Prostate gland (tissue), 2 donors: ENCODE data around the gene FAM131A. TPM values are rescaled to one million over a fixed set of nuclear protein-coding genes. Genes with fewer than 3 reads are reported as not detected.

ENCODE experiments used
- DNase-seq: peaks from one replicate; pipeline ENCODE4 v3.0.0-alpha.2; 2019; ENCODE audit warnings: low spot score
- H3K27ac ChIP-seq, 2 donors: fragments of 200-600 bp; sonication (generic); 2 replicates each; pipeline ENCODE4 v1.5.1; 2017 to 2019
- H3K27me3 ChIP-seq: fragments of 200-600 bp; sonication (generic); replicated peaks from 2 replicates; pipeline ENCODE4 v1.5.1; 2019; ENCODE audit not compliant: insufficient read depth
- H3K36me3 ChIP-seq, 2 donors: fragments of 200-600 bp; sonication (generic); 1 replicate in 1 of 2; 2 replicates in 1 of 2; pipeline versions ENCODE4 v1.5.1 to v1.8.1; 2017 to 2019
- H3K4me1 ChIP-seq: fragments of 200-600 bp; sonication (generic); replicated peaks from 2 replicates; pipeline ENCODE4 v1.5.1; 2019
- H3K4me3 ChIP-seq, 2 donors: fragments of 200-600 bp; sonication (generic); 2 replicates each; pipeline ENCODE4 v1.5.1; 2017 to 2019
- H3K9me3 ChIP-seq: fragments of 200-600 bp; sonication (generic); 2 replicates; pipeline ENCODE4 v1.5.1; 2017
- CTCF ChIP-seq, 4 experiments: fragments of 200-600 bp in 2 of 4; fragments of 450-650 bp in 2 of 4; sonication (generic) in 2 of 4; IDR thresholded peaks; 1 replicate in 3 of 4; 2 replicates in 1 of 4; pipeline ENCODE4 v1.5.1; 2016 to 2019; ENCODE audit warnings: antibody characterized with exemption in 4 of 4, mild to moderate bottlenecking in 2 of 4, moderate library complexity in 2 of 4
- POLR2A ChIP-seq: fragments of 450-650 bp; IDR thresholded peaks from one replicate; pipeline ENCODE4 v1.6.1; 2016; ENCODE audit warnings: antibody characterized with exemption, mild to moderate bottlenecking
- POLR2AphosphoS5 ChIP-seq: sonication (generic); formaldehyde crosslinking; IDR thresholded peaks from one replicate; pipeline ENCODE4 v1.6.1; 2017; ENCODE audit warnings: antibody characterized with exemption
- WGBS: methylation state at CpG from one replicate; pipeline ENCODE4 v1.1.5; 2018; 5-methylcytosine and 5-hydroxymethylcytosine counted together
- intact Hi-C: fragments of 100-400 bp; cut with DNase I; formaldehyde crosslinking; loops from one replicate; pipeline ENCODE4 v1.14.2; 2022
- total RNA-seq, 2 donors: library from RNA; depleted of rRNA; stranded (reverse); fragments of >200 nt; gene quantifications; one replicate each; pipeline ENCODE4 v1.1.0, GENCODE V29; 2016

Gene FAM131A
- total RNA-seq, 2 donors from 2014 or later = 22.0 to 71.0 TPM

DNA sequence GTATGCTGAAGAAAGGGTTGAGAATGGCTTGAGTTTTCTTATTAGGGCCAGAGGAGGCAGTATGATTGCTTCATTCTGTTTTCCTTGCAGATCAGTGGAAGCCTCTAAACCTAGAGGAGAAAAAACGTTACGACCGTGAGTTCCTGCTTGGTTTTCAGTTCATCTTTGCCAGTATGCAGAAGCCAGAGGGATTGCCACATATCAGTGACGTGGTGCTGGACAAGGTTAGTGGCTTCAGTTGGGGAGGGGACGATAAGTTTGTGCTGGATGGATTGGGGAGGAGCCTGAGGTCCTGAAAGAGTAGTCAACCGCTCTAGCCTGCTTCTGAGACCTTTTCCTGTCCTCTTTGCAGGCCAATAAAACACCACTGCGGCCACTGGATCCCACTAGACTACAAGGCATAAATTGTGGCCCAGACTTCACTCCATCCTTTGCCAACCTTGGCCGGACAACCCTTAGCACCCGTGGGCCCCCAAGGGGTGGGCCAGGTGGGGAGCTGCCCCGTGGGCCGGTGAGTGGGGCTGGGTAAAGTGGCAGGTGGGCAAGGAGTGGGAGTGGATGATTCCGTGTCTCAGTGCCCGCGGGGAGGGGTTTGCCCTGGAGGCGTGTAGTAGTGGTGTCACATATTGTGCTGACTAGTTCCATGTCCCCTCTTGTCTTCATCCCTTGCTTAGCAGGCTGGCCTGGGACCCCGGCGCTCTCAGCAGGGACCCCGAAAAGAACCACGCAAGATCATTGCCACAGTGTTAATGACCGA, 14.5 kb upstream of the FAM131A start:
- DNase-seq = no peak
- TF ChIP-seq CTCF (IDR thresholded peaks at IDR 0.05) (no peak), POLR2AphosphoS5 (no peak), POLR2A (no peak)
- peaks cover 66 to 71% of the 10 kb centered on the region in 2 donors for H3K36me3 ChIP-seq
- H3K27me3 ChIP-seq = no peaks in the 10 kb centered on the region
- H3K9me3 ChIP-seq = no peaks in the 10 kb centered on the region
- H3K4me3 ChIP-seq = no peak overlapping the region
- intact Hi-C loops = no loop called here
- no peak overlapping the region for H3K27ac ChIP-seq
- WGBS = 89% methylated on average over 19 of the region's 20 CpGs
- H3K4me1 ChIP-seq = peaks cover 16% of the 10 kb centered on the region

DNA sequence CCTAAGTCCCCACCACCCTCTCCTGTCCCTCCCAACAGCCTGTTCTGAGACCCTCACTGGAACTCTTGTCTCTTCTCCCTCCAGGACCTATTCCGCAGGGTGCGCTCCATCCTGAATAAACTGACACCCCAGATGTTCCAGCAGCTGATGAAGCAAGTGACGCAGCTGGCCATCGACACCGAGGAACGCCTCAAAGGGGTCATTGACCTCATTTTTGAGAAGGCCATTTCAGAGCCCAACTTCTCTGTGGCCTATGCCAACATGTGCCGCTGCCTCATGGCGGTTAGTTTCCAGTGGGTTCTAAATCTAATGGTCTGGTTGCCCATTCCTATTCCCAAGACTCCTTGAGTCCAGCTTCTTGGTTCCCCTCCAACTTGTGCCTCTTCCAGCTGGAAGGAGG, 13.7 kb upstream of the FAM131A start:
- 93% methylated on average over 8 of the region's 8 CpGs for WGBS
- H3K4me1 ChIP-seq = peaks cover 15% of the 10 kb centered on the region

GRCh38 chr3:184325269-184325668, 12.1 kb upstream of the FAM131A start:
- intact Hi-C loops = no loop called here

More for the DNA sequence above, 13.7 kb upstream of the FAM131A start:
- TF ChIP-seq CTCF (IDR thresholded peaks at IDR 0.05) (no peak), POLR2AphosphoS5 (no peak), POLR2A (no peak)
- DNase-seq = no peak
- Histone ChIP-seq H3K9me3 (no peaks in the 10 kb centered on the region), H3K27me3 (no peaks in the 10 kb centered on the region), H3K4me3 (no peak overlapping the region), H3K36me3 (peaks cover 72 to 75% of the 10 kb centered on the region in 2 donors), H3K27ac (no peak overlapping the region)
- intact Hi-C loops = no loop called here

GRCh38 chr3:184325715-184326369, 11.6 kb upstream of the FAM131A start:
- no peak overlapping the region for H3K4me3 ChIP-seq
- TF ChIP-seq CTCF (IDR thresholded peaks at IDR 0.05) (no peak), POLR2AphosphoS5 (no peak), POLR2A (no peak)
- DNase-seq = no peak
- WGBS = 82% methylated on average over 6 of the region's 6 CpGs
- no peak overlapping the region for H3K27ac ChIP-seq
- H3K27me3 ChIP-seq = no peaks in the 10 kb centered on the region
- peaks cover 78 to 88% of the 10 kb centered on the region in 2 donors for H3K36me3 ChIP-seq
- intact Hi-C loops = no loop called here
- H3K4me1 ChIP-seq = peaks cover under 1% of the 10 kb centered on the region
- H3K9me3 ChIP-seq = no peaks in the 10 kb centered on the region

More at GRCh38 chr3:184325269-184325668, 12.1 kb upstream of the FAM131A start:
- Histone ChIP-seq H3K27ac (no peak overlapping the region), H3K36me3 (peaks cover 78 to 90% of the 10 kb centered on the region in 2 donors), H3K27me3 (no peaks in the 10 kb centered on the region), H3K9me3 (no peaks in the 10 kb centered on the region), H3K4me1 (peaks cover 4% of the 10 kb centered on the region), H3K4me3 (no peak overlapping the region)
- no peak for DNase-seq
- TF ChIP-seq POLR2A (no peak), POLR2AphosphoS5 (no peak), CTCF (IDR thresholded peaks at IDR 0.05) (no peak)
- WGBS = 85% methylated on average over 13 of the region's 13 CpGs
